GM19468 (cell line): Measurements from ENCODE around the gene LMCD1.

Source experiments
- ATAC-seq: cut with Tn5 transposase; IDR thresholded peaks from one replicate; pipeline ENCODE4 v1.9.1; 2021; ENCODE audit warnings: mild to moderate bottlenecking, moderate library complexity, moderate number of reproducible peaks; ENCODE audit not compliant: unreplicated experiment; ENCODE audit errors: extremely low read depth

Gene LMCD1

GRCh38 chr3:8529738-8530525 is 28.3 kb downstream of the LMCD1 start:
- no peak for ATAC-seq

- no peak for ATAC-seq
Measured at GRCh38 chr3:8530581-8530980, 29.0 kb downstream of the LMCD1 start.

GRCh38 chr3:8532251-8532871 is 30.7 kb downstream of the LMCD1 start:
- no peak for ATAC-seq

GRCh38 chr3:8536096-8537056 is 34.8 kb downstream of the LMCD1 start:
- ATAC-seq, result no peak

- no peak for ATAC-seq
Measured at GRCh38 chr3:8537440-8537839, 35.8 kb downstream of the LMCD1 start.

- no peak for ATAC-seq
Measured at GRCh38 chr3:8538223-8538622, 36.6 kb downstream of the LMCD1 start.

- ATAC-seq, result no peak
Measured at GRCh38 chr3:8538913-8539312, 37.3 kb downstream of the LMCD1 start.

GRCh38 chr3:8539419-8539818 is 37.8 kb downstream of the LMCD1 start:
- ATAC-seq, result no peak

GRCh38 chr3:8540456-8540855 is 38.8 kb downstream of the LMCD1 start:
- no peak for ATAC-seq

- ATAC-seq, result no peak
Measured at GRCh38 chr3:8541486-8541885, 39.9 kb downstream of the LMCD1 start.

- no peak for ATAC-seq
Measured at GRCh38 chr3:8542190-8543135, 40.8 kb downstream of the LMCD1 start.

GRCh38 chr3:8546609-8547008 is 45.0 kb downstream of the LMCD1 start:
- no peak for ATAC-seq

GRCh38 chr3:8548502-8549275 is 47.1 kb downstream of the LMCD1 start:
- ATAC-seq, result no peak

- no peak for ATAC-seq
Measured at GRCh38 chr3:8549354-8549753, 47.7 kb downstream of the LMCD1 start.

GRCh38 chr3:8550611-8551010 is 49.0 kb downstream of the LMCD1 start:
- no peak for ATAC-seq

- ATAC-seq, result no peak
Measured at GRCh38 chr3:8552223-8552762, 50.7 kb downstream of the LMCD1 start.

GRCh38 chr3:8553405-8553804 is 51.8 kb downstream of the LMCD1 start:
- ATAC-seq, result no peak

GRCh38 chr3:8554696-8555095 is 53.1 kb downstream of the LMCD1 start:
- ATAC-seq, result no peak
